Measurements from ENCODE around the gene FANCC.
A peak's percentile ranks its signal among the peaks of the same experiment; 100 is the strongest.

The FANCC gene

DNA sequence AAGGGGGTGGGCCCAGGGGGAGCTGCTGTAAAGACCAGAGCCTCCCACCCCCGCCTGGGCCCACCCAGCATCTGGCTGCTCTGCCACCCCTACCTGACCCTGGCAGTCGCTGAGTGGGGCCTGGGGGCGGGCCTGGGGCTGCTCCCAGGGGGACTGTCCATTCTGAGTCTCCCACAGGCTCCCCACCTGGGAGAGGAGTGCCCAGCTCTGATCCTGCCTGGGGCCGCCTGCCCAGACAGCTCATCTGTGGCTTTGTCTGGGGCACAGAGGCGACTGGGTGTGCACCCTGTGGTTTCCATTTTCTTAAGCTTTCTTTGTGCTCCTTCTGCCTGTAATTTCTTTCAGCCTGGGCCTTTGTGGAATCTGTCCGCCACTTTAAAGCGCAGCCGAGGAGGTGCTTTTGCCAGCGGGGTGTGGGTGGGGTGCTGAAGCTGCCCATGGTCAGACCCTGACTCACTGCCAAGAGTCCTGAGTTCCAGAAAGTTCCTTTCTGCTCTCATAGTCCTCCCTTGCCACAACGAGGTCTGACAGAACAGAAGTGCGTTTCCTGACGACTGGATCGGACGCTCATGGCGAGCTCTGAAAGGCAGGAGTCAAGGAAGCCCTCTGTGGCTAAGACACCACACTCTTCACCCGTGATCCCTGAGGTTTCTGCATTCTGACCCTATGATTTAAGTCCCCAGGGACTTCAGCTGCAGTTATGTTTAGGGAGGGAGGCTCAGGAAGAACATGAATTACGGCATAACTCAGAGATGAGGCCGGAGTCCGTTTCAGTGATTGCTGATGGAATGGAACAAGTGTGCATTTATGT, 225.0 kb downstream of the FANCC start:
- H3K27ac Mint-ChIP-seq: peak overlapping the region; percentile 91 to 98 (median 92)

DNA sequence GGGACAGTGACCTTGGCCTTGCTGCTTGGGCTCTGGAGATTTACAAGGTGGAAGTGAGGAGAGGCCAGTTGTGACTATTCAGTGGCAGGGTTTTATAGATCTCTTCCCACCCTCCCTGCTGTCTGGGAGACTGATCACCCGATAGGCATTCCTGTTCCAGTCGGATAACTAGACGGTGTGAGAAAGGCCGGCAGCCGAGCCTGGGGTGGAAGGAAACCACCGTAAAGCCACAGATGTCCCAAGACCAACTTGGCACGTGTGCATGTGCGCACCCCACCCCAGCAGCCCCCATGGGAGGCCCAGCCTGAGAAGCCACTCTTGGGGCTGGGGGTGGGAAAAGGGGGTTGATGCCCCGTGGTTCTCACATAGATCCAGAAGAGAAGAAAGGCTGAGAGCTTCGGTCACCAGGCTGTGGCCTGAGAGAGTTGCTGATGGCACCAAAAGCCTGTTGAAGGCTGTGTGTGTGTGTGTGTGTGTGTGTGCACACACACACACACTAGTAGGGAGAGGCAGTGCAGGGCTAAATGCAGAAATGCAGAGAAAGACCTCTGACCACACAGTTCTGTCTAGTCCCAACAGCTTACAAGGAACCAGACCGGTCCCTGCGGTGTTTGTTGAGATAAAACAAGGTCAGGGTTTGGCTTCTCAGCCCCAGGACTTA, 225.8 kb downstream of the FANCC start:
- peak overlapping the region; percentile 91 to 98 (median 92) for H3K27ac Mint-ChIP-seq
- TF ChIP-seq, protein P1, sequence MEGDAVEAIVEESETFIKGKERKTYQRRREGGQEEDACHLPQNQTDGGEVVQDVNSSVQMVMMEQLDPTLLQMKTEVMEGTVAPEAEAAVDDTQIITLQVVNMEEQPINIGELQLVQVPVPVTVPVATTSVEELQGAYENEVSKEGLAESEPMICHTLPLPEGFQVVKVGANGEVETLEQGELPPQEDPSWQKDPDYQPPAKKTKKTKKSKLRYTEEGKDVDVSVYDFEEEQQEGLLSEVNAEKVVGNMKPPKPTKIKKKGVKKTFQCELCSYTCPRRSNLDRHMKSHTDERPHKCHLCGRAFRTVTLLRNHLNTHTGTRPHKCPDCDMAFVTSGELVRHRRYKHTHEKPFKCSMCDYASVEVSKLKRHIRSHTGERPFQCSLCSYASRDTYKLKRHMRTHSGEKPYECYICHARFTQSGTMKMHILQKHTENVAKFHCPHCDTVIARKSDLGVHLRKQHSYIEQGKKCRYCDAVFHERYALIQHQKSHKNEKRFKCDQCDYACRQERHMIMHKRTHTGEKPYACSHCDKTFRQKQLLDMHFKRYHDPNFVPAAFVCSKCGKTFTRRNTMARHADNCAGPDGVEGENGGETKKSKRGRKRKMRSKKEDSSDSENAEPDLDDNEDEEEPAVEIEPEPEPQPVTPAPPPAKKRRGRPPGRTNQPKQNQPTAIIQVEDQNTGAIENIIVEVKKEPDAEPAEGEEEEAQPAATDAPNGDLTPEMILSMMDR (IDR thresholded peaks at IDR 0.05; ENCODE audit: unreplicated experiment in 3 of 3): no peak
- H3K4me1 Mint-ChIP-seq: peaks cover 83% of the 10 kb centered on the region
- peak overlapping the region in 2 of 3 experiments; percentile 1 to 33 for H3K4me3 Mint-ChIP-seq
- H3K36me3 Mint-ChIP-seq (ENCODE audit: low read depth): peaks cover 37% of the 10 kb centered on the region
- H3K9me3 Mint-ChIP-seq: no peaks in the 10 kb centered on the region
- H3K27me3 Mint-ChIP-seq (ENCODE audit: low read depth): no peaks in the 10 kb centered on the region

More for the DNA sequence above, 225.0 kb downstream of the FANCC start:
- Mint-ChIP-seq H3K4me3 (peak overlapping the region in 1 of 3 experiments; percentile 12), H3K27me3 (ENCODE audit: low read depth) (no peaks in the 10 kb centered on the region), H3K36me3 (ENCODE audit: low read depth) (peaks cover 36% of the 10 kb centered on the region), H3K4me1 (peaks cover 82% of the 10 kb centered on the region), H3K9me3 (no peaks in the 10 kb centered on the region)
- TF ChIP-seq, protein P1 (IDR thresholded peaks at IDR 0.05; ENCODE audit: unreplicated experiment in 3 of 3): no peak

DNA sequence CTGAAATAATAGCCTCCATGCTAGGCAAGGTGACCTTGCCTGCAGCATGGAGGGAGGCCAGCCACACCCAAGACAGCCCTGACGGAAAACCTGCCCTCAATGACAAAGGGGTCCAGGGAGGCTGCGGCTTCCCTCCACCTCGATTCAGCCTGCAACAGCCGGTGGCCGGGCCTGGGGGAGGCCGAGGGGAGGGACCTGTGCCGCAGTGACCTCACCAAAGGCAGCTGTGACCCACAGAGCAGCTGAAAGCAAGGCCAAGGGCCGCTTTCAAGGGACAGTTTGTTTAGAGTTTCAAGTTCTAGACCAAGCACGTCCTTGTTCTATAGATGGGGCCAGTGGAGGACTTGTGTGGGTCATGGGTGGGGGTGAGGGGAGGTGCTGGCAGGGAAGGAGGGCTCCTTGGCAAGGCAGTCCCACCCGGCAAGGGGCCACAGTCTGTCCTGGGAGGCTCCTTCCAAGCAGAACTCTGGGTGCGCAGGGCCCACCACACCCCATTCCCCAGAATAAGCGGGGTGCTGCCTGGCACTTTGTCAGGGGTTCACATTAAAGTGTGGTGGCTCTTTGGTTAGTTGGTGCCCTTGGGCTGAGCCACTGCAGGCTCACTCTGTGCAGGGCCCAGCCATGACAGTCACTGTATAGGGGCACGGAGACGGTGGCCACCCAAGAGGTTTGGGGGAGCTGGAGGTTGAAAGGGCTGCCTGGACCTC, 226.5 kb downstream of the FANCC start:
- no peaks in the 10 kb centered on the region for H3K27me3 Mint-ChIP-seq (ENCODE audit: low read depth)
- peak overlapping the region in 1 of 3 experiments; percentile 1 for H3K4me3 Mint-ChIP-seq
- TF ChIP-seq, protein P1 (IDR thresholded peaks at IDR 0.05; ENCODE audit: unreplicated experiment in 3 of 3): no peak
- H3K9me3 Mint-ChIP-seq: no peaks in the 10 kb centered on the region
- H3K27ac Mint-ChIP-seq: peak overlapping the region; percentile 91 to 98 (median 92)
- peaks cover 36% of the 10 kb centered on the region for H3K36me3 Mint-ChIP-seq (ENCODE audit: low read depth)
- H3K4me1 Mint-ChIP-seq: peaks cover 83% of the 10 kb centered on the region

DNA sequence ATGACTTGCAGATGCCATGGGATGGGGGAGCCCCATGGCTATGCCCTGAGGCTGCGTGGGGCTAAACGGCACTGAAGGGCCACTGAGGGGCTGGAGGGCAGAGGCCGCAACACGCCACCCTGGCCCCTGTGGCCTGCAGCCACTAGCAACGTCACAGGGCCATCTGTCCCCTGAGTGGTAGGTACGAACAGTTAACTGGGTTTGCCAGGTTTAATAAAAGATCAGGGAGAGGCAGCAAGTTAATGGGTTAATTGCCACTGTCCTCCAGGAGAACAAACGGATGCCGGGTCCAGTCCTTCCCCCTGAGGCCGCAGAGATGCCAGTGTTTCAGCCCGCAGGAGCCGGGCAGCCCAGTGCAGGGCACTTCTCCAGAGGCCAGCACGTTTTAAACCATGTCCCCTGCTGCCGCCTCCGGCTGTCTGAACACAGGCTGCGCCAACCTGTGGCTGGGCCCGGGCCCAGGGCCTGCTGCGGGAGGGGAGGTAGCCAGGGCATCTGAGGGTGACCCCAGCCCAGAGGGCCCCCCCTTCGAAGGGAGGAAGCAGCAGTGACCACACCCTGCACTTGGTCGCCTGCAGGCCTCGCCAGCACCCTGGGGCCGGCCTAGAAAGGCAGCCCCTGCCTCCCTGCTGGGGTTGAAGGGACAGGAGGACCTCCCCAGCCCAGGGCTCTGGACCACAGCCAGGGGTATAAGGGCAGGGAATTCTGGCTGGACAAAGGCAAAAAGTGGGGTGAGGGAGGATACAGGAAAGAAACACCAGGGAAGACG, 227.3 kb downstream of the FANCC start:
- peak overlapping the region; percentile 91 to 98 (median 92) for H3K27ac Mint-ChIP-seq
- no peak overlapping the region for H3K4me3 Mint-ChIP-seq
- peaks cover 37% of the 10 kb centered on the region for H3K36me3 Mint-ChIP-seq (ENCODE audit: low read depth)
- TF ChIP-seq, protein P1 (IDR thresholded peaks at IDR 0.05; ENCODE audit: unreplicated experiment in 3 of 3): no peak
- peaks cover 82% of the 10 kb centered on the region for H3K4me1 Mint-ChIP-seq
- H3K9me3 Mint-ChIP-seq: no peaks in the 10 kb centered on the region
- no peaks in the 10 kb centered on the region for H3K27me3 Mint-ChIP-seq (ENCODE audit: low read depth)

DNA sequence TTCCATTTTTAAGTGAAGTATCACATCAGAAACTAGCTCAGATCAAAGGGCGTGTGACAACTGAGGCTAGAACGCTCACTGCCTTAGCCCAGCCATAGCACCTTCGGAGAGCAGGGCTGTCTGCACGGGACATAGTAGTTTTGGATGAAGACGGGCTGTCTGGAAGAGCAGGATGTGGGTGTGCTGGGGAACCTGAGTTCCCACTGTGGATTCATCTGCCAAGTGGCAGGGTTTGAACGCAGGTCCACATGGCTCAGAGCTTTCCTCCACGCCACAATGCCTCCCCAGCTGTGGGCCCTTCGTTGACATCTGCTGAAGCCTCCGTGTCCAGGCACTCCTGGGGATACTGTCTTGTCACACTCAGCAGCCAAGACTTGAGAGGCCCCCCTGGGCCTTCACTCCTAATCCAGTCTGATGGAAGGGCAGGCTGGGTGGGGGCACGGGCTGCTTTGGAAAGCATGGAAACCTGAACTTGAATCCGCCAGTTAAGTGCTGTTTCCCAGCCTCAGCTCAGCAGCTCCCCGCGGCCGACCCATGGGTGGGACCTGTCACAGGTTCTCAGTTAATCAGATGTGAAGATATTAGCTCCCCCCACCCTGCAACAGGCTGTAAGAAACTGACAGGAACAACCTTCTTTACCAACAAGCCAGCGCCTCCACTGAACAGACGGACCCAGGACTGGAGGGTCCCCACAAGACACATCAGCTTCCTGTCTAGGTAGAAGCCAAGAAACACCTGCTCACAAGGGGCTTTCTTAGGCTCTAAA, 228.1 kb downstream of the FANCC start:
- Mint-ChIP-seq H3K4me3 (no peak overlapping the region), H3K4me1 (peaks cover 78% of the 10 kb centered on the region), H3K9me3 (no peaks in the 10 kb centered on the region), H3K27ac (peak overlapping the region; percentile 43 to 92 (median 81)), H3K27me3 (ENCODE audit: low read depth) (no peaks in the 10 kb centered on the region), H3K36me3 (ENCODE audit: low read depth) (peaks cover 39% of the 10 kb centered on the region)
- TF ChIP-seq, protein P1 (IDR thresholded peaks at IDR 0.05; ENCODE audit: unreplicated experiment in 3 of 3): no peak

All from nephron (organoid).